BJ (cell line): ENCODE measurements around the gene ARHGAP21. TPM values are rescaled to one million over a fixed set of nuclear protein-coding genes. Genes with fewer than 3 reads are reported as not detected.
"Not testable (repeated sequence)": the region's sequence is repeated elsewhere in the genome, so short reads cannot be mapped to it uniquely, and the experiment has no call there.

ENCODE experiments used
- CTCF ChIA-PET: fragments of 350-600 bp; formaldehyde crosslinking; extraction: SDS; loops from one replicate; lab custom pipeline; 2021; ENCODE audit warnings: antibody characterized with exemption, inconsistent platforms; lab: Yijun Ruan, JAX
- POLR2A ChIA-PET: fragments of 300-600 bp; sonication (Branson Sonifier 250); formaldehyde crosslinking; extraction: SDS; loops from one replicate; lab custom pipeline; 2021; ENCODE audit warnings: antibody characterized with exemption; lab: Charles Lee
- DNase-seq: peaks from one replicate; pipeline ENCODE4 v3.0.0-alpha.2; 2011; ENCODE audit warnings: low read depth
- H3K27me3 ChIP-seq: 2 replicates; pipeline ENCODE4 v1.6.0; 2011; ENCODE audit warnings: low read length; ENCODE audit not compliant: control insufficient read depth, insufficient read depth
- H3K36me3 ChIP-seq: 2 replicates; pipeline ENCODE4 v1.5.1; 2011; ENCODE audit warnings: low read length; ENCODE audit not compliant: control insufficient read depth, insufficient read depth
- H3K4me3 ChIP-seq: 2 replicates; pipeline ENCODE4 v1.5.1; 2011; ENCODE audit warnings: low read depth, mild to moderate bottlenecking, control low read depth, low read length
- polyA plus RNA-seq: library from polyadenylated mRNA; depleted of rRNA; stranded (reverse); fragments of >200 nt; gene quantifications from 2 replicates; pipeline ENCODE4 v1.2.3, GENCODE V29; 2011
- TF ChIP-seq, protein P1 (sequence below): IDR thresholded peaks from 2 replicates; pipeline ENCODE4 v1.5.1; 2011; ENCODE audit warnings: low read depth, mild to moderate bottlenecking, control low read depth, inconsistent platforms, low read length, moderate library complexity; ENCODE audit not compliant: insufficient read depth

The ARHGAP21 gene
- polyA plus RNA-seq, 1 experiment, result 75.8 TPM

DNA sequence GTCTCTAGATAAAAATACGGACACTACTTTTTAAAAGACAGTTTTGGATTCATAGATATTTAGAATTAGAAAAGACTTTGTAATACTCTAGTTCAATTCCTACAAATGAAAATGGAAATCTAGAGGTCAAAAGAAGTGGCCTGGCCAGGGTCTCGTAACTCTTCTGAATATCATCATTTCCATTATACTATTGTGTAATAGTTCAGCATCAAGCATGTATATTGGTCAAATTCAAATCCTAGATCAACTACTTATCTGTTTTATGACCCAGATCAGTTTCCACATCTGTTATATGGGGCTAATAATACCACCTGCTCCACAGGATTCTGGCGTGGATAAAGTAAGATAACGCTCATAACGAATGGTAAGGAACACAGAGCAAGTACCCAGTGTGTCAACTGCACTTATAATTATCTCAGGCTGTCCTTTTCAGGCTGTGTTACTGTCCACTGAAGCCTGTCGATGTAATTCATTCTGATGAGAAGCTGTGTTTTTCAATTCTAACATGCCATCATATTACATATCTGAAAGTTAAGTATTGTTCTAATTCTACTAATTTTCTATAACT is 54.3 kb downstream of the ARHGAP21 start:
- POLR2A ChIA-PET, result no interaction called here
- Histone ChIP-seq H3K4me3 (no peak overlapping the region), H3K27me3 (no peaks in the 10 kb centered on the region), H3K36me3 (peaks cover 1% of the 10 kb centered on the region; the same call in 1 of the 2 replicates)
- CTCF ChIA-PET, result interaction anchor here (0.6 kb wide), 1 partner anchor 19 kb away, joined by 3 read pairs; no protein-coding TSS in a partner anchor
- TF ChIP-seq, protein P1, sequence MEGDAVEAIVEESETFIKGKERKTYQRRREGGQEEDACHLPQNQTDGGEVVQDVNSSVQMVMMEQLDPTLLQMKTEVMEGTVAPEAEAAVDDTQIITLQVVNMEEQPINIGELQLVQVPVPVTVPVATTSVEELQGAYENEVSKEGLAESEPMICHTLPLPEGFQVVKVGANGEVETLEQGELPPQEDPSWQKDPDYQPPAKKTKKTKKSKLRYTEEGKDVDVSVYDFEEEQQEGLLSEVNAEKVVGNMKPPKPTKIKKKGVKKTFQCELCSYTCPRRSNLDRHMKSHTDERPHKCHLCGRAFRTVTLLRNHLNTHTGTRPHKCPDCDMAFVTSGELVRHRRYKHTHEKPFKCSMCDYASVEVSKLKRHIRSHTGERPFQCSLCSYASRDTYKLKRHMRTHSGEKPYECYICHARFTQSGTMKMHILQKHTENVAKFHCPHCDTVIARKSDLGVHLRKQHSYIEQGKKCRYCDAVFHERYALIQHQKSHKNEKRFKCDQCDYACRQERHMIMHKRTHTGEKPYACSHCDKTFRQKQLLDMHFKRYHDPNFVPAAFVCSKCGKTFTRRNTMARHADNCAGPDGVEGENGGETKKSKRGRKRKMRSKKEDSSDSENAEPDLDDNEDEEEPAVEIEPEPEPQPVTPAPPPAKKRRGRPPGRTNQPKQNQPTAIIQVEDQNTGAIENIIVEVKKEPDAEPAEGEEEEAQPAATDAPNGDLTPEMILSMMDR, result no peak
- DNase-seq, result no peak

DNA sequence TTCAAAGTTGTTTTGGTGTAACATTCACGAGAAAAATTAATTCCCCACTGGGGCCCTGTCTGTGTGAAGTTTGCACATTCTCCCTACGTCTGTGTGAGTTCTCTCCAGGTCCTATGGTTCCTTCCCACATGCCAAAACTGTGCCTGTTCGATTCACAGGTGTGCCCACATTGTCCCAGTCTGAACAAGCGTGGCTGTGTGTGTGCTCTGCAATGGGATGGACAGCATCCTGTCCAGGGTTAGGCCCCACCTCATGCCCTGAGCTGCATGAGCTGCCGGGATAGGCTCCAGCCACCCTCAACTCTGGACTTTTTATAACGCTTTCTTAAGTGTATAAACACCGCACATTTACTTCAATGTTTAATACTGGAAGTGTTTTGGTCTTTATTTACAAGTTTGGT is 55.4 kb downstream of the ARHGAP21 start:
- CTCF ChIA-PET, result no interaction called here
- POLR2A ChIA-PET, result no interaction called here
- no peak for DNase-seq
- peaks cover 1% of the 10 kb centered on the region; the same call in 1 of the 2 replicates for H3K36me3 ChIP-seq
- no peak overlapping the region for H3K4me3 ChIP-seq
- TF ChIP-seq, protein P1, result no peak
- H3K27me3 ChIP-seq, result no peaks in the 10 kb centered on the region

DNA sequence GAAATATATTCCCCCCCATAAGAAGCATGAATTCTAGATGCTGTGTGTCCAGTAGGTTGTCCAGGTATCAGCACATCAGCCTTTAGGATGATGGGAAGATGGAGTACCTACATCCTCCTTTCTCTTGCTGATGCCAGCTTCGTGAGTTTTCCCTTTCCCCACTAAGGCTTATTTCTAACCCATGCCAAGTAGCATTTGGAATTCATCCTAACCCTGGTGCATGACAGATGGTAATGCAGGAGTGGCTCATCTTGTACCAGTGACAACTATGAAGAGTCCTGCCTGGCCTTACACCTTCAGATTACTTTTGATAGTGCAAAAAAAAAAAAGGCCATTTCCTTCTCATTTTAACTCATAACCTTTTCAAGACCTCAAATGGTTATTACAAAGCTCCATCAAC is 58.7 kb downstream of the ARHGAP21 start:
- POLR2A ChIA-PET, result no interaction called here
- CTCF ChIA-PET, result interaction anchor here (0.5 kb wide), 1 partner anchor 21 kb away, joined by 4 read pairs; no protein-coding TSS in a partner anchor
- H3K27me3 ChIP-seq, result no peaks in the 10 kb centered on the region
- no peak for DNase-seq
- TF ChIP-seq, protein P1, result no peak
- no peak overlapping the region for H3K4me3 ChIP-seq
- peaks cover 1% of the 10 kb centered on the region; the same call in 1 of the 2 replicates for H3K36me3 ChIP-seq

DNA sequence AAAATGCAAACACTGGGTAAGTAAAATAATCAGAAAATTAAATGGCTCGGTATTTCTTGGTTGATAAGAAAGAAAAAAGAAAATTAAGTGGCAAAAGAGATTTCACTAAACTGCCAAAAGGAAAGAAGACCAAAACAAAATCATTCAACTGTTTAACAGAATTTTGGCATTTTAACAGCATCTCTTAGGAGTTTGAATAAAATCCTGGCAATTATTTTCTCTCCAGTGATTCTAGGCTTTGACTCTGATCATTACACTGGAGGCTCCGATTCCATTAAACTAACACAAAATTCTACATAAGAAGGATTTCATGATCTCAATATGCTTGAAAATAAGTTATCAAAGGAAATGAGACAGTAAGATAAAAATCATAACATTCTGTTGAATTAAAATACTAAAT is 62.3 kb downstream of the ARHGAP21 start:
- Histone ChIP-seq H3K27me3 (no peaks in the 10 kb centered on the region), H3K36me3 (peaks cover 1% of the 10 kb centered on the region), H3K4me3 (no peak overlapping the region)
- CTCF ChIA-PET, result no interaction called here
- DNase-seq, result no peak
- POLR2A ChIA-PET, result no interaction called here
- TF ChIP-seq, protein P1, result no peak

DNA sequence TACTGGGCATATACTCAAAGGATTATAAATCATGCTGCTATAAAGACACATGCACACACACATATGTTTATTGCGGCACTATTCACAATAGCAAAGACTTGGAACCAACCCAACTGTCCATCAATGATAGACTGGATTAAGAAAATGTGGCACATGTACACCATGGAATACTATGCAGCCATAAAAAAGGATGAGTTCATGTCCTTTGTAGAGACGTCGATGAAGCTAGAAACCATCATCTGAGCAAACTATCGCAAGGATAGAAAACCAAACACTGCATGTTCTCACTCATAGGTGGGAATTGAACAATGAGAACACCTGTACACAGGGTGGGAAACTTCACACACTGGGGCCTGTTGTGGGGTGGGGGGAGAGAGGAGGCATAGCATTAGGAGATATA is 65.4 kb downstream of the ARHGAP21 start:
- DNase-seq, H3K4me3 ChIP-seq, CTCF ChIA-PET: not testable (repeated sequence)

DNA sequence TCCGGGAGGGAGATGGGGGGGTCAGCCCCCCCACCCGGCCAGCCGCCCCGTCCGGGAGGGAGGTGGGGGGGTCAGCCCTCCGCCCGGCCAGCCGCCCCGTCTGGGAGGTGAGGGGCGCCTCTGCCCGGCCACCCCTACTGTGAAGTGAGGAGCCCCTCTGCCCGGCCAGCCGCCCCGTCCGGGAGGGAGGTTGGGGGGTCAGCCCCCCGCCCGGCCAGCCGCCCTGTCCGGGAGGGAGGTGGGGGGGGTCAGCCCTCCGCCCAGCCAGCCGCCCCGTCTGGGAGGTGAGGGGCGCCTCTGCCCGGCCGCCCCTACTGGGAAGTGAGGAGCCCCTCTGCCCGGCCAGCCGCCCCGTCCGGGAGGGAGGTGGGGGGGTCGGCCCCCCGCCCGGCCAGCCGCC is 67.4 kb downstream of the ARHGAP21 start:
- POLR2A ChIA-PET, DNase-seq, H3K4me3 ChIP-seq, CTCF ChIA-PET, H3K36me3 ChIP-seq, H3K27me3 ChIP-seq: not testable (repeated sequence)

More for the DNA sequence above, 65.4 kb downstream of the ARHGAP21 start:
- POLR2A ChIA-PET, H3K27me3 ChIP-seq, H3K36me3 ChIP-seq: not testable (repeated sequence)
